Measurements from ENCODE around the gene ELMOD1. TPM values are rescaled to one million over a fixed set of nuclear protein-coding genes. Genes with fewer than 3 reads are reported as not detected.

Gene ELMOD1
- total and polyA plus RNA-seq, 2 of the 4 experiments (the other 2 are of a cell fraction), result 0.18 to 0.29 TPM

- dilution Hi-C loops (cut with HindIII; ENCODE audit: low sequenced_read_pairs, unreplicated experiment), result no loop called here
- CTCF ChIA-PET, result interaction anchor here (0.5 kb wide), 1 partner anchor 340 kb away, joined by 6 read pairs; no protein-coding TSS in a partner anchor
- no peaks in the 10 kb centered on the region for H3K9me1 ChIP-seq (ENCODE audit: insufficient read depth, low read length)
- no peaks in the 10 kb centered on the region for H3K9me3 ChIP-seq (ENCODE audit: control insufficient read depth, insufficient read depth, low read length)
- no peak overlapping the region for H4K5ac ChIP-seq (ENCODE audit: low read depth, low read length)
- intact Hi-C loops (cut with micrococcal nuclease), result no loop called here
- TF ChIP-seq MAFK (IDR thresholded peaks at IDR 0.05; ENCODE audit: low read depth, low read length) (no peak), FOS (IDR thresholded peaks at IDR 0.05; ENCODE audit: low read depth, low read length) (no peak), CHD1 (IDR thresholded peaks at IDR 0.05; ENCODE audit: low read depth, low read length) (no peak), RFX5 (IDR thresholded peaks at IDR 0.05; ENCODE audit: low read depth, low read length) (no peak), BHLHE40 (IDR thresholded peaks at IDR 0.05; ENCODE audit: low read depth, low read length) (no peak), NFE2L2 (IDR thresholded peaks at IDR 0.05; ENCODE audit: low read depth, low read length) (no peak), RAD21 (IDR thresholded peaks at IDR 0.05; ENCODE audit: low read length) (no peak), MXI1 (IDR thresholded peaks at IDR 0.05; ENCODE audit: borderline replicate concordance, low read depth, low read length) (no peak), POLR2A (IDR thresholded peaks at IDR 0.05; ENCODE audit: low read depth, low read length) (no peak)
- H3K9ac ChIP-seq (ENCODE audit: low read depth, low read length), result no peak overlapping the region
- H3K14ac ChIP-seq (replicated peaks; ENCODE audit: low read depth, low read length), result no peak overlapping the region
- WGBS, 2 experiments (ENCODE audit: extremely low coverage in 2 of 2, insufficient read length in 1 of 2), result no CpG with 5 or more reads among the region's 2 CpGs
- H3K79me1 ChIP-seq (ENCODE audit: low read depth in 1 of 2, low read length in 2 of 2), result no peaks in the 10 kb centered on the region
- H2BK15ac ChIP-seq (ENCODE audit: low read depth, low read length), result no peak overlapping the region
- DNase-seq (no peak), ATAC-seq (ENCODE audit: low read depth) (no peak)
- no peak overlapping the region for H2AK9ac ChIP-seq (replicated peaks; ENCODE audit: low read depth, low read length, poor library complexity)
- no peak overlapping the region for H2BK120ac ChIP-seq (ENCODE audit: low read depth, low read length)
- no peak overlapping the region for H3K4me3 ChIP-seq (ENCODE audit: insufficient read depth, low read depth, low read length)
- H3K4me1 ChIP-seq (ENCODE audit: control insufficient read depth, insufficient read depth, low read length), result no peaks in the 10 kb centered on the region
- no peak overlapping the region for H4K91ac ChIP-seq (ENCODE audit: insufficient read depth, low read depth, low read length)
- no peaks in the 10 kb centered on the region for H4K20me1 ChIP-seq (ENCODE audit: insufficient read depth, low read length)
- no peak overlapping the region for H3K4ac ChIP-seq (ENCODE audit: low read depth, low read length)
- POLR2A ChIA-PET (ENCODE audit: unreplicated experiment), result no interaction called here
- H2AFZ ChIP-seq (replicated peaks; ENCODE audit: low read length, poor library complexity), result no peak overlapping the region
- H4K8ac ChIP-seq (ENCODE audit: low read depth in 2 of 2, low read length in 2 of 2), result no peak overlapping the region
- H3K18ac ChIP-seq (ENCODE audit: low read depth, low read length), result no peak overlapping the region
- H3K27ac ChIP-seq (ENCODE audit: insufficient read depth, low read length), result no peak overlapping the region
- no peak overlapping the region for H2BK5ac ChIP-seq (ENCODE audit: low read depth, low read length, poor library complexity, severe bottlenecking)
- H3K56ac ChIP-seq (ENCODE audit: extremely low read depth, insufficient read depth, low read length), result no peak overlapping the region
- H3K23ac ChIP-seq (ENCODE audit: low read depth, low read length), result no peak overlapping the region
- no TSS peak for BruUV-seq (replicated peaks)
- in situ Hi-C loops (cut with MboI; ENCODE audit: low sequenced_read_pairs), result no loop called here
- H2BK20ac ChIP-seq (ENCODE audit: low read depth, low read length), result no peak overlapping the region
- peaks cover 4% of the 10 kb centered on the region; the same call in 1 of the 2 replicates for H3K27me3 ChIP-seq (ENCODE audit: control insufficient read depth, insufficient read depth, low read length)
- H3K36me3 ChIP-seq (ENCODE audit: control insufficient read depth, insufficient read depth, low read length), result no peaks in the 10 kb centered on the region
- no peak overlapping the region for H2AK5ac ChIP-seq (ENCODE audit: low read depth, low read length)
- no peak overlapping the region for H3K4me2 ChIP-seq (ENCODE audit: low read depth, low read length)
These were observed 41.0 kb downstream of the ELMOD1 start for GRCh38 chr11:107631931-107632330.
